ENCODE measurements around the gene SYNE4. TPM values are rescaled to one million over a fixed set of nuclear protein-coding genes. Genes with fewer than 3 reads are reported as not detected.
A peak's percentile ranks its signal among the peaks of the same experiment; 100 is the strongest.

SYNE4 gene
- total and polyA plus RNA-seq, 9 of the 15 experiments (the other 6 are each of a cell fraction or from before 2014, with no cell fraction given) = 0.03 to 0.65 (median 0.29) TPM

GRCh38 chr19:36054733-36055686 is 46.4 kb upstream of the SYNE4 start, which contains the start of gene WDR62 (continued):
- TF ChIP-seq RREB1 (CRISPR knock-in tag; IDR thresholded peaks at IDR 0.05) (no peak), ERF (CRISPR knock-in tag; IDR thresholded peaks at IDR 0.05) (no peak), ZNF584 (CRISPR knock-in tag; IDR thresholded peaks at IDR 0.05; ENCODE audit: low read depth) (no peak), BCOR (IDR thresholded peaks at IDR 0.05) (no peak), ELK1 (CRISPR knock-in tag; IDR thresholded peaks at IDR 0.05) (no peak), TRIM24 (IDR thresholded peaks at IDR 0.05) (peak in 1 of 2 experiments; percentile 30; a peak in 1 of 4 replicates), PREB (CRISPR knock-in tag; IDR thresholded peaks at IDR 0.05) (no peak), NFRKB (IDR thresholded peaks at IDR 0.05; ENCODE audit: low read depth) (peak; percentile 67), MXI1 (IDR thresholded peaks at IDR 0.05; ENCODE audit: low read depth, low read length) (0 out of 2 replicates have a peak, but pooled peaks have one; percentile 14), BRCA1 (IDR thresholded peaks at IDR 0.05) (no peak), BRCA1 (CRISPR knock-in tag; IDR thresholded peaks at IDR 0.05) (no peak), POLR2G (IDR thresholded peaks at IDR 0.05; ENCODE audit: low read depth, low read length) (peak; percentile 94)

Data from K562 (cell line).